Nephron (organoid): ENCODE data around the gene OR4D1.

Experiments
- H3K27ac Mint-ChIP-seq, 3 experiments: 2 replicates each; pipeline ENCODE4 v1.8.0; 2020; ENCODE audit warnings: mixed read lengths in 3 of 3, mild to moderate bottlenecking in 2 of 3, moderate library complexity in 1 of 3
- H3K27me3 Mint-ChIP-seq: 2 replicates; pipeline ENCODE4 v1.8.0; 2021; ENCODE audit warnings: low read depth, mild to moderate bottlenecking, moderate library complexity, mixed read lengths
- H3K36me3 Mint-ChIP-seq: 2 replicates; pipeline ENCODE4 v1.8.0; 2020; ENCODE audit warnings: low read depth, mixed read lengths
- H3K4me1 Mint-ChIP-seq: 2 replicates; pipeline ENCODE4 v1.8.0; 2020; ENCODE audit warnings: mixed read lengths
- H3K4me3 Mint-ChIP-seq, 3 experiments: 2 replicates each; pipeline ENCODE4 v1.8.0; 2020; ENCODE audit warnings: mild to moderate bottlenecking in 3 of 3, mixed read lengths in 3 of 3, moderate library complexity in 2 of 3
- H3K9me3 Mint-ChIP-seq: 2 replicates; pipeline ENCODE4 v1.8.0; 2020; ENCODE audit warnings: mixed read lengths
- TF ChIP-seq, protein P1 (sequence below), 3 experiments: fragments of 200-600 bp; sonication (generic); IDR thresholded peaks; one replicate each; pipeline ENCODE4 v1.5.0; 2021; ENCODE audit warnings: antibody characterized with exemption in 3 of 3; ENCODE audit not compliant: unreplicated experiment in 3 of 3

Gene OR4D1

DNA sequence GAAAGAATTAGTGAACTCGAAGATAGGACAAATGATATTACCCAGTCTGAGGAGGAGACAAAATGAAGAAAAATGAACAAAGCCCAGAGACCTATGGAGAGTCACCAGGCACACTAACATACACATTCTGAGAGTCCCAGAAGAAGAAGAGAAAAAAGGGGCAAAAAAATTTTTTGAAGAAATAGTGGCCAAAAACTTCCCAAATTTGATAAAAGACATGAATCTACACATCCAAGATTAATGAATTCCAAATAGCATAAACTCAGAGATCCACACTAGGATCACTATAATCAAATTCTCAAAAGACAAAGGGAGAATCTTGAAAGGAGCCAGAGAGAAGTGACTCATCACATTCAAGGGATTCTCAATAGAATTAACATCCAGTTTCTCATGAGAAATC is 3.4 kb upstream of the OR4D1 start:
- Mint-ChIP-seq H3K36me3 (peaks cover 8% of the 10 kb centered on the region), H3K27me3 (peaks cover 45% of the 10 kb centered on the region), H3K4me3 (no peak overlapping the region), H3K27ac (no peak overlapping the region), H3K9me3 (peaks cover 31% of the 10 kb centered on the region), H3K4me1 (no peaks in the 10 kb centered on the region)
- TF ChIP-seq, protein P1, sequence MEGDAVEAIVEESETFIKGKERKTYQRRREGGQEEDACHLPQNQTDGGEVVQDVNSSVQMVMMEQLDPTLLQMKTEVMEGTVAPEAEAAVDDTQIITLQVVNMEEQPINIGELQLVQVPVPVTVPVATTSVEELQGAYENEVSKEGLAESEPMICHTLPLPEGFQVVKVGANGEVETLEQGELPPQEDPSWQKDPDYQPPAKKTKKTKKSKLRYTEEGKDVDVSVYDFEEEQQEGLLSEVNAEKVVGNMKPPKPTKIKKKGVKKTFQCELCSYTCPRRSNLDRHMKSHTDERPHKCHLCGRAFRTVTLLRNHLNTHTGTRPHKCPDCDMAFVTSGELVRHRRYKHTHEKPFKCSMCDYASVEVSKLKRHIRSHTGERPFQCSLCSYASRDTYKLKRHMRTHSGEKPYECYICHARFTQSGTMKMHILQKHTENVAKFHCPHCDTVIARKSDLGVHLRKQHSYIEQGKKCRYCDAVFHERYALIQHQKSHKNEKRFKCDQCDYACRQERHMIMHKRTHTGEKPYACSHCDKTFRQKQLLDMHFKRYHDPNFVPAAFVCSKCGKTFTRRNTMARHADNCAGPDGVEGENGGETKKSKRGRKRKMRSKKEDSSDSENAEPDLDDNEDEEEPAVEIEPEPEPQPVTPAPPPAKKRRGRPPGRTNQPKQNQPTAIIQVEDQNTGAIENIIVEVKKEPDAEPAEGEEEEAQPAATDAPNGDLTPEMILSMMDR (IDR thresholded peaks at IDR 0.05; ENCODE audit: unreplicated experiment in 3 of 3): no peak

DNA sequence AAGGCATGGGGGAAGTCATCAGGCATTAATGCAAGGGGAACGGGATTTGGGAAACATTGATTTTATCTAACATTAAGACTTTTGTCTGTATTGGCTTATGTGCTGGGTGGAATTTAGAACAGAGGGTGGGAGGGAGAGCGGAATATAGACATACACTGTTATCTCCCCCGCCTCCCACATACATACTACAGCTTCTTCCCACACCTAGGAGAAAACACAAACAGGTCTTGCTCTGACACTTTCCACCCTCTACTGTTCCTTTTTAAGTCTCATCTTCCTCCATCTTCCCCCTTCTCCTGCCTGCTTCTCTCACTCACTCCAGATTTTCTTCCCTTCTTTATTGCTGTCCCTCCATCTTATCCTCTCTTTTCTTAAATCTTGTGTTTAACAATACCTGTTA is 425 bp downstream of the OR4D1 start:
- TF ChIP-seq, protein P1 (IDR thresholded peaks at IDR 0.05; ENCODE audit: unreplicated experiment in 3 of 3): no peak
- Mint-ChIP-seq H3K36me3 (peaks cover 4% of the 10 kb centered on the region), H3K9me3 (peaks cover 26% of the 10 kb centered on the region), H3K4me3 (no peak overlapping the region), H3K4me1 (no peaks in the 10 kb centered on the region), H3K27me3 (peaks cover 71% of the 10 kb centered on the region), H3K27ac (no peak overlapping the region)

DNA sequence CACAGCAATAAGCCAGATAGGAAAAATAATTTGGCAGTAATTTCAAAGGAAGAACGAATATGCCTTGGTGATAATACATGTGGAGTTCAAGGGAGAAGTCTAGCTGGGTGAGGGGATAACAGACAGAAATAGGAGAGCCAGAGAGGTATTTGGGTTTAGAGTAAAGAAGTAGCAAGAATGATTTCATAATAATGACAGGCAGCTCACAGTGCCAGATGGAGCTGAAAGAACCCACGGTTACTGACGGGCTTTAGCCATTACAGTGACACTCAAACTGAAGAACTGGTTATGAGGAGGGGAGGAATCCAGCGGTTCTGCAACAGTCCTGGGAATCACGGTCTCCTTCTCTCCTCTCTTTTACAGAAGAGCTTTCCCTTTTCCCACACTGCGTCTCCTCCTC is 2.2 kb downstream of the OR4D1 start:
- peaks cover 11% of the 10 kb centered on the region for H3K9me3 Mint-ChIP-seq
- H3K4me3 Mint-ChIP-seq: no peak overlapping the region
- H3K4me1 Mint-ChIP-seq: no peaks in the 10 kb centered on the region
- H3K36me3 Mint-ChIP-seq: no peaks in the 10 kb centered on the region
- TF ChIP-seq, protein P1 (IDR thresholded peaks at IDR 0.05; ENCODE audit: unreplicated experiment in 3 of 3): no peak
- H3K27ac Mint-ChIP-seq: no peak overlapping the region
- H3K27me3 Mint-ChIP-seq: peaks cover 89% of the 10 kb centered on the region

DNA sequence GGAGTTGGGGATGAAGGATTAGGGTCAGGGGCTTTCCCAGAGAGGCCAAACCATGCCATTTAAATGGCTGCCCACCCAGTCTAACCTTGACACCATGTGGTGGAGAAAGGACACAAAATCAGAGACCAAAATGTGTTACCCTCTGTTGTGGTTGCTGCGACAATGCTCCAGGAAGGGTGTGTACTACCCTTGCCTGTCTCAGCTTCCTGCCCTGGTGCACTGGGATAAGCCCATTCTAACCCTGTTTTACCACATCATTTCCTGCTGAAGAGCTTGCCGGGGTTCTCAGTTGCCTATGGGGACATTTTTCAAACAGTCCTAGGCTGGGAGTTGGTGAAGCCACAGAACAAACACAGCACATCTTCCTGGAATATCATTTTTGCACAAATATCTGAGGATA is 4.9 kb downstream of the OR4D1 start:
- Mint-ChIP-seq H3K9me3 (peaks cover 7% of the 10 kb centered on the region), H3K27me3 (peaks cover 96% of the 10 kb centered on the region), H3K27ac (no peak overlapping the region), H3K4me3 (no peak overlapping the region), H3K4me1 (peaks cover 7% of the 10 kb centered on the region), H3K36me3 (no peaks in the 10 kb centered on the region)
- TF ChIP-seq, protein P1 (IDR thresholded peaks at IDR 0.05; ENCODE audit: unreplicated experiment in 3 of 3): no peak

DNA sequence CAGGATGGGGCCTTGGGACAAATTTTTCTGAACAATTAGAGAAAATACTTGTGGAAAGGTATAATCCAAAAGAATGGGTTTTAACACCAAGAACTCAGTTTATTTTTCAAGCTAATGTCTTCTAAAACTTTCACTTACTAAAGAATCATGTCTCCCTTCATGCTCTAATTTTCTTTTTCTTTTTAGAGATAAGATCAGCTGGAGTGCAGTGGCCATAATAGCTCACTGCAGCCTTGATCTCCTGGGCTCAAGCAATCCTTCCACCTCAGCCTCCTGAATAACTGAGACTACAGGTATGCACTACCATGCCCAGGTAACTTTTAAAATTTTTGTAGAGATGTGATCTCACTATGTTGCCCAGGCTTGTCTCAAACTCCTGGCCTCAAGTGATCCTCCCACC is 5.5 kb downstream of the OR4D1 start:
- H3K4me3 Mint-ChIP-seq: no peak overlapping the region
- no peak overlapping the region for H3K27ac Mint-ChIP-seq
- TF ChIP-seq, protein P1 (IDR thresholded peaks at IDR 0.05; ENCODE audit: unreplicated experiment in 3 of 3): no peak
- no peaks in the 10 kb centered on the region for H3K36me3 Mint-ChIP-seq
- peaks cover 7% of the 10 kb centered on the region for H3K4me1 Mint-ChIP-seq
- H3K9me3 Mint-ChIP-seq: peaks cover 7% of the 10 kb centered on the region
- peaks cover 96% of the 10 kb centered on the region for H3K27me3 Mint-ChIP-seq
